Body of pancreas (tissue), 4 donors: Measurements from ENCODE around the gene GLI1.

Source experiments
- POLR2A ChIP-seq, 3 donors: fragments of 450-650 bp; IDR thresholded peaks; one replicate each; pipeline ENCODE4 v1.6.1; 2016; ENCODE audit warnings: antibody characterized with exemption in 3 of 3, mild to moderate bottlenecking in 2 of 3
- TF ChIP-seq, protein P1 (sequence below), 7 experiments: fragments of 450-650 bp in 4 of 7; fragments of 200-600 bp in 3 of 7; sonication (generic) in 3 of 7; IDR thresholded peaks; one replicate each; pipeline ENCODE4 v1.5.1; 2016 to 2019; ENCODE audit warnings: antibody characterized with exemption in 7 of 7

DNA sequence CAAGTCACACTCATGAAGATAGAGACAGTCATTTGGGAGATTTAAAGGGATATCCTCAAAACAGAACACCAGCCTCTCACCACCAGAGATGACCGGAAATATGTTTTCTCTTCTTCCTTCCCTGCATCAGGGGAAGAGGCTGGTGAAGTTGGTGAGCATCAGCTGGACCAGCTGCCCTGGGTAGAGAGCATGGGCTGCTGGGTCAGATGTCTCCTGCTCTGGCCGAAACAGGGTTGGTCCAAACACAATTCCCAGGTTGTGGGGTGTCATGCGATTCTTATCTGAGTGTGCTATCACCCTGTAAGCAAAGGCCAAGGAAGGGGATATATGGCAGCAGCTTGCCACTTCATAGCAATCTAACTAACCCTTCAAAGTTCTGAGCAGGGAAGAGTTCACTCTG is 12.8 kb downstream of the GLI1 start:
- TF ChIP-seq, protein P1, sequence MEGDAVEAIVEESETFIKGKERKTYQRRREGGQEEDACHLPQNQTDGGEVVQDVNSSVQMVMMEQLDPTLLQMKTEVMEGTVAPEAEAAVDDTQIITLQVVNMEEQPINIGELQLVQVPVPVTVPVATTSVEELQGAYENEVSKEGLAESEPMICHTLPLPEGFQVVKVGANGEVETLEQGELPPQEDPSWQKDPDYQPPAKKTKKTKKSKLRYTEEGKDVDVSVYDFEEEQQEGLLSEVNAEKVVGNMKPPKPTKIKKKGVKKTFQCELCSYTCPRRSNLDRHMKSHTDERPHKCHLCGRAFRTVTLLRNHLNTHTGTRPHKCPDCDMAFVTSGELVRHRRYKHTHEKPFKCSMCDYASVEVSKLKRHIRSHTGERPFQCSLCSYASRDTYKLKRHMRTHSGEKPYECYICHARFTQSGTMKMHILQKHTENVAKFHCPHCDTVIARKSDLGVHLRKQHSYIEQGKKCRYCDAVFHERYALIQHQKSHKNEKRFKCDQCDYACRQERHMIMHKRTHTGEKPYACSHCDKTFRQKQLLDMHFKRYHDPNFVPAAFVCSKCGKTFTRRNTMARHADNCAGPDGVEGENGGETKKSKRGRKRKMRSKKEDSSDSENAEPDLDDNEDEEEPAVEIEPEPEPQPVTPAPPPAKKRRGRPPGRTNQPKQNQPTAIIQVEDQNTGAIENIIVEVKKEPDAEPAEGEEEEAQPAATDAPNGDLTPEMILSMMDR (IDR thresholded peaks at IDR 0.05): no peak
- TF ChIP-seq POLR2A (IDR thresholded peaks at IDR 0.05): no peak
